K562 (cell line): ENCODE results near the gene PCP2. TPM values are rescaled to one million over a fixed set of nuclear protein-coding genes. Genes with fewer than 3 reads are reported as not detected.

Experiments used
- ATAC-seq: fragments of 200-7000 bp; cut with Tn5 transposase; 3 replicates; pipeline ENCODE4 v1.9.1; 2020; ENCODE audit warnings: moderate library complexity
- BruUV-seq: library from RNA; stranded (reverse); fragments of 400-500 nt; replicated peaks from 2 replicates; lab custom pipeline; 2021; lab: Mats Ljungman, UMichigan
- CTCF ChIA-PET: fragments of 300-600 bp; formaldehyde crosslinking; extraction: SDS; loops from one replicate; lab custom pipeline; 2021; ENCODE audit warnings: low intra/inter-chr PET ratio; lab: Yijun Ruan, JAX
- POLR2A ChIA-PET: fragments of 300-600, 350-650 bp; sonication (Branson Sonifier 250); formaldehyde crosslinking; extraction: SDS; loops from one replicate; lab custom pipeline; 2021; ENCODE audit warnings: antibody characterized with exemption, inconsistent platforms; lab: Yijun Ruan, JAX
- DNase-seq, 4 experiments: peaks; one replicate each; pipeline versions ENCODE4 v3.0.0 to v3.0.0-alpha.2; 2011 to 2018; ENCODE audit warnings: low spot score in 3 of 4, mixed read lengths in 3 of 4; ENCODE audit errors: extremely low read depth in 1 of 4
- FAIRE-seq: peaks from 2 replicates; lab custom pipeline; 2011; peaks lifted over from hg19 to GRCh38; lab: Jason Lieb, UNC
- H2AFZ ChIP-seq: 2 replicates; pipeline ENCODE4 v1.6.0; 2011; ENCODE audit warnings: low read depth, low read length, control low read depth, inconsistent platforms
- H3K27ac ChIP-seq: fragments of 200-600 bp; 3 replicates; pipeline ENCODE4 v1.8.0; 2011; ENCODE audit warnings: low read depth, mild to moderate bottlenecking, control low read depth, inconsistent platforms, low read length, moderate library complexity, mixed read lengths; ENCODE audit errors: extremely low read depth
- H3K27me3 ChIP-seq, 2 experiments: fragments of 300-600 bp in 1 of 2; 2 replicates in 1 of 2; 3 replicates in 1 of 2; pipeline versions ENCODE4 v1.6.0 to v1.8.0; 2011; ENCODE audit warnings: inconsistent platforms in 2 of 2, low read length in 2 of 2, mild to moderate bottlenecking in 1 of 2, mixed read lengths in 1 of 2, moderate library complexity in 1 of 2; ENCODE audit not compliant: control insufficient read depth in 2 of 2, insufficient read depth in 2 of 2
- H3K36me3 ChIP-seq: fragments of 300-600 bp; 3 replicates; pipeline ENCODE4 v1.8.0; 2011; ENCODE audit warnings: mild to moderate bottlenecking, low read length, inconsistent platforms; ENCODE audit not compliant: control insufficient read depth, insufficient read depth
- H3K4me1 ChIP-seq, 2 experiments: fragments of 200-600 bp in 1 of 2; replicated peaks in 1 of 2; 2 replicates in 1 of 2; 3 replicates in 1 of 2; pipeline versions ENCODE4 v1.5.1 to v1.8.0; 2011; ENCODE audit warnings: inconsistent platforms in 2 of 2, low read length in 2 of 2, mild to moderate bottlenecking in 1 of 2, mixed read lengths in 1 of 2, moderate library complexity in 1 of 2; ENCODE audit not compliant: control insufficient read depth in 2 of 2, insufficient read depth in 2 of 2
- H3K4me2 ChIP-seq: 2 replicates; pipeline ENCODE4 v1.6.1; 2011; ENCODE audit warnings: low read length, control low read depth, inconsistent platforms, mixed read lengths; ENCODE audit not compliant: insufficient read depth
- H3K4me3 ChIP-seq: fragments of 200-600 bp; sonication (generic), shearing (Covaris generic); 2 replicates; pipeline ENCODE4 v1.5.1; 2016; ENCODE audit warnings: control low read depth, inconsistent platforms
- H3K79me2 ChIP-seq: fragments of 200-600 bp; 3 replicates; pipeline ENCODE4 v1.8.0; 2011; ENCODE audit warnings: low read length, inconsistent platforms; ENCODE audit not compliant: control insufficient read depth, insufficient read depth
- H3K9ac ChIP-seq, 2 experiments: 2 replicates each; pipeline versions ENCODE4 v1.6.0 to v1.6.1; 2011; ENCODE audit warnings: low read depth in 2 of 2, low read length in 2 of 2, control low read depth in 1 of 2, inconsistent platforms in 1 of 2, mild to moderate bottlenecking in 1 of 2, mixed read lengths in 1 of 2; ENCODE audit not compliant: insufficient read depth in 1 of 2
- H3K9me1 ChIP-seq: one replicate; pipeline ENCODE4 v1.6.0; 2011; ENCODE audit warnings: inconsistent platforms, mild to moderate bottlenecking, low read length, moderate library complexity; ENCODE audit not compliant: control insufficient read depth, insufficient read depth
- H3K9me3 ChIP-seq: replicated peaks from 2 replicates; pipeline ENCODE4 v1.5.1; 2011; ENCODE audit warnings: low read depth, low read length, inconsistent platforms; ENCODE audit not compliant: control insufficient read depth, insufficient read depth
- H4K20me1 ChIP-seq: replicated peaks from 2 replicates; pipeline ENCODE4 v1.6.1; 2011; ENCODE audit warnings: low read length, inconsistent platforms, mixed read lengths; ENCODE audit not compliant: control insufficient read depth, insufficient read depth
- CHAMP1 ChIP-seq: fragments of 450-650 bp; IDR thresholded peaks from 2 replicates; pipeline ENCODE4 v1.6.1; 2016; ENCODE audit warnings: mild to moderate bottlenecking
- HDAC6 ChIP-seq: IDR thresholded peaks from 2 replicates; pipeline ENCODE4 v1.6.1; 2012; ENCODE audit warnings: low read depth, mild to moderate bottlenecking, control low read depth, inconsistent platforms, low read length, moderate library complexity
- NR2C2 ChIP-seq, 2 experiments: fragments of 200-800 bp in 1 of 2; sonication (Bioruptor generic) in 1 of 2; sonication (generic) in 1 of 2; formaldehyde crosslinking in 1 of 2; IDR thresholded peaks; 2 replicates each; pipeline versions ENCODE4 v1.6.1 to v1.8.0; 2016 to 2022; ENCODE audit warnings: mild to moderate bottlenecking in 1 of 2, missing compliant biosample characterization in 1 of 2, missing genetic modification characterization in 1 of 2, missing genetic modification reagents in 1 of 2
- POLR2G ChIP-seq: fragments of 200-400 bp; formaldehyde crosslinking; IDR thresholded peaks from 2 replicates; pipeline ENCODE4 v1.6.1; 2017; ENCODE audit warnings: low read depth, mild to moderate bottlenecking, antibody characterized with exemption, low read length, moderate library complexity
- PTTG1 ChIP-seq: fragments of 450-650 bp; IDR thresholded peaks from 2 replicates; pipeline ENCODE4 v1.6.1; 2016; ENCODE audit warnings: low read depth, mild to moderate bottlenecking, missing genetic modification characterization, missing compliant biosample characterization
- SMARCA4 ChIP-seq: fragments of 450-650 bp; IDR thresholded peaks from 2 replicates; pipeline ENCODE4 v1.6.1; 2016
- ZBTB1 ChIP-seq: sonication (generic); formaldehyde crosslinking; IDR thresholded peaks from 2 replicates; pipeline ENCODE4 v1.8.1; 2023; ENCODE audit warnings: missing genetic modification reagents, low read depth, mild to moderate bottlenecking, borderline replicate concordance
- ZBTB33 ChIP-seq: sonication (generic); formaldehyde crosslinking; IDR thresholded peaks from 2 replicates; pipeline ENCODE4 v1.8.1; 2023; ENCODE audit warnings: mild to moderate bottlenecking, missing genetic modification reagents
- ZNF174 ChIP-seq: fragments of 250-450 bp; sonication (Bioruptor Pico); IDR thresholded peaks from 2 replicates; pipeline ENCODE4 v1.4.0; 2020; ENCODE audit warnings: mild to moderate bottlenecking
- WGBS: fragments of 100-300 bp; shearing (Covaris generic); methylation state at CpG from one replicate; pipeline ENCODE4 v1.1.6; 2016; ENCODE audit warnings: low coverage, mixed read lengths; ENCODE audit not compliant: insufficient coverage; ENCODE audit errors: missing lambda C conversion rate; 5-methylcytosine and 5-hydroxymethylcytosine counted together
- in situ Hi-C: fragments of 300-500 bp; cut with MboI; formaldehyde crosslinking; loops from 4 replicates; pipeline ENCODE4 v1.15.0; 2018; ENCODE audit warnings: inconsistent platforms, mixed read lengths
- intact Hi-C: fragments of 100-400 bp; cut with micrococcal nuclease; formaldehyde crosslinking; loops from 2 replicates; pipeline ENCODE4 v1.14.2; 2022
- polyA plus RNA-seq, 8 experiments: library from polyadenylated mRNA; depleted of rRNA in 4 of 8; stranded (reverse) in 5 of 8; unstranded in 3 of 8; fragments of >200 nt; fragmentation: Nextera tagmentation in 2 of 8; fragmentation: Illumina TruSeq in 1 of 8; extraction: Ambion mirVana in 2 of 8; extraction: Trizol in 1 of 8; gene quantifications; 2 replicates each; pipeline versions ENCODE4 v1.2.1 to v1.2.3, GENCODE V29; 2011 to 2014; ENCODE audit warnings: inconsistent platforms in 1 of 8, missing spikeins in 1 of 8
- total RNA-seq, 7 experiments: library from RNA; depleted of rRNA in 6 of 7; stranded (reverse); fragments of >200 nt in 6 of 7; fragmentation: Illumina TruSeq in 2 of 7; extraction: Trizol in 2 of 7; gene quantifications; 2 replicates each; pipeline versions ENCODE4 v1.2.1 to v1.2.3, GENCODE V29; 2011 to 2021; ENCODE audit warnings: low replicate concordance in 1 of 7
- TF ChIP-seq, protein P1 (sequence below): fragments of 450-650 bp; formaldehyde crosslinking; IDR thresholded peaks from 2 replicates; pipeline ENCODE4 v1.4.0; 2020; ENCODE audit warnings: mild to moderate bottlenecking, moderate library complexity

Gene PCP2
- total and polyA plus RNA-seq, 9 of the 15 experiments (the other 6 are each of a cell fraction or from before 2014, with no cell fraction given): 0.17 to 1.3 (median 0.49) TPM; not detected in 3

GRCh38 chr19:7642295-7643030 is 8.9 kb upstream of the PCP2 start (continued):
- TF ChIP-seq, protein P1, sequence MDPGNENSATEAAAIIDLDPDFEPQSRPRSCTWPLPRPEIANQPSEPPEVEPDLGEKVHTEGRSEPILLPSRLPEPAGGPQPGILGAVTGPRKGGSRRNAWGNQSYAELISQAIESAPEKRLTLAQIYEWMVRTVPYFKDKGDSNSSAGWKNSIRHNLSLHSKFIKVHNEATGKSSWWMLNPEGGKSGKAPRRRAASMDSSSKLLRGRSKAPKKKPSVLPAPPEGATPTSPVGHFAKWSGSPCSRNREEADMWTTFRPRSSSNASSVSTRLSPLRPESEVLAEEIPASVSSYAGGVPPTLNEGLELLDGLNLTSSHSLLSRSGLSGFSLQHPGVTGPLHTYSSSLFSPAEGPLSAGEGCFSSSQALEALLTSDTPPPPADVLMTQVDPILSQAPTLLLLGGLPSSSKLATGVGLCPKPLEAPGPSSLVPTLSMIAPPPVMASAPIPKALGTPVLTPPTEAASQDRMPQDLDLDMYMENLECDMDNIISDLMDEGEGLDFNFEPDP (CRISPR knock-in tag): no peak
- TF ChIP-seq SMARCA4 (no peak), ZBTB1 (CRISPR knock-in tag) (no peak), PTTG1 (tag) (no peak)

GRCh38 chr19:7641290-7642276 is 8.1 kb upstream of the PCP2 start:
- Histone ChIP-seq H3K9me1 (no peaks in the 10 kb centered on the region), H3K79me2 (peaks cover 39% of the 10 kb centered on the region), H3K9ac (no peak overlapping the region), H3K4me3 (no peak overlapping the region), H3K36me3 (peaks cover 67% of the 10 kb centered on the region; the same call in 2 of the 3 replicates), H3K27me3 (no peaks in the 10 kb centered on the region; a peak in 1 of 5 replicates), H3K4me1 (peaks cover 4 to 76% of the 10 kb centered on the region in 2 experiments; a peak in 4 of 5 replicates), H3K27ac (no peak overlapping the region), H2AFZ (no peak overlapping the region), H3K9me3 (peaks cover 6% of the 10 kb centered on the region; the same call in 1 of the 2 replicates), H3K4me2 (no peak overlapping the region), H4K20me1 (peaks cover 21% of the 10 kb centered on the region)
- no peak for DNase-seq
- intact Hi-C loops (no loop called here), in situ Hi-C loops (no loop called here)
- ChIA-PET POLR2A (interaction anchor here (0.5 to 1.1 kb wide), 4 partner anchors 12 to 115 kb away, joined by 3 to 4 read pairs (median 3); partner anchors contain the start of genes PET100 and XAB2), CTCF (no interaction called here)
- FAIRE-seq: no peak
- ATAC-seq: no peak
- 87% methylated on average over 24 of the region's 43 CpGs for WGBS
- BruUV-seq: no TSS peak
- TF ChIP-seq HDAC6: no peak
- TF ChIP-seq ZNF174: no peak
- TF ChIP-seq ZBTB33 (CRISPR knock-in tag): peak; percentile 49
- peak; percentile 61 for TF ChIP-seq POLR2G
- 0 out of 2 replicates have a peak, but pooled peaks have one; percentile 26 for TF ChIP-seq NR2C2 (CRISPR knock-in tag; IDR thresholded peaks at IDR 0.05)
- no peak for TF ChIP-seq NR2C2 (tag; IDR thresholded peaks at IDR 0.05)
- TF ChIP-seq CHAMP1: no peak
